Endothelial cell of umbilical vein (primary cell): ENCODE results near the gene DGKB. TPM values are rescaled to one million over a fixed set of nuclear protein-coding genes. Genes with fewer than 3 reads are reported as not detected.

Experiments used
- BruUV-seq: library from RNA; stranded (reverse); fragments of 400-500 nt; replicated peaks from 2 replicates; lab custom pipeline; 2021; lab: Mats Ljungman, UMichigan
- CTCF ChIA-PET: fragments of 300-600, 350-600 bp; sonication (Branson Sonifier 250); formaldehyde crosslinking; loops from one replicate; lab custom pipeline; 2021; ENCODE audit warnings: antibody characterized with exemption, inconsistent platforms; lab: Charles Lee
- POLR2A ChIA-PET: fragments of 300-600, 350-600 bp; sonication (Branson Sonifier 250); formaldehyde crosslinking; loops from one replicate; lab custom pipeline; 2021; ENCODE audit warnings: antibody characterized with exemption, inconsistent platforms; lab: Charles Lee
- DNase-seq: peaks from one replicate; pipeline ENCODE4 v3.0.0-alpha.2; 2011; ENCODE audit warnings: low read depth, low spot score
- FAIRE-seq: peaks from 2 replicates; lab custom pipeline; 2011; peaks lifted over from hg19 to GRCh38; lab: Jason Lieb, UNC
- H2AFZ ChIP-seq: 2 replicates; pipeline ENCODE4 v1.6.0; 2012; ENCODE audit warnings: low read depth, low read length, control low read depth, inconsistent platforms
- H3K27ac ChIP-seq: 2 replicates; pipeline ENCODE4 v1.5.1; 2011; ENCODE audit warnings: low read depth, mild to moderate bottlenecking, control low read depth, low read length, moderate library complexity; ENCODE audit not compliant: insufficient read depth
- H3K27me3 ChIP-seq, 2 experiments: 2 replicates each; pipeline versions ENCODE4 v1.6.0 to v1.6.1; 2011; ENCODE audit warnings: low read length in 2 of 2, mixed read lengths in 1 of 2; ENCODE audit not compliant: control insufficient read depth in 2 of 2, insufficient read depth in 2 of 2
- H3K36me3 ChIP-seq, 2 experiments: 2 replicates in 1 of 2; 3 replicates in 1 of 2; pipeline ENCODE4 v1.5.1; 2011; ENCODE audit warnings: low read length in 2 of 2, mild to moderate bottlenecking in 1 of 2, moderate library complexity in 1 of 2; ENCODE audit not compliant: control insufficient read depth in 2 of 2, insufficient read depth in 2 of 2; ENCODE audit errors: extremely low read depth in 1 of 2
- H3K4me1 ChIP-seq: 3 replicates; pipeline ENCODE4 v1.5.1; 2011; ENCODE audit warnings: mild to moderate bottlenecking, low read length; ENCODE audit not compliant: control insufficient read depth, insufficient read depth; ENCODE audit errors: extremely low read depth
- H3K4me2 ChIP-seq: 2 replicates; pipeline ENCODE4 v1.6.1; 2011; ENCODE audit warnings: low read length, control low read depth, mixed read lengths; ENCODE audit not compliant: insufficient read depth
- H3K4me3 ChIP-seq, 3 experiments: fragments of 200-600 bp in 1 of 3; sonication (generic), shearing (Covaris generic) in 1 of 3; replicated peaks in 1 of 3; 2 replicates each; pipeline ENCODE4 v1.5.1; 2011 to 2016; ENCODE audit warnings: control low read depth in 3 of 3, low read length in 3 of 3, mild to moderate bottlenecking in 2 of 3, inconsistent platforms in 1 of 3, low read depth in 1 of 3, moderate library complexity in 1 of 3; ENCODE audit not compliant: insufficient read depth in 1 of 3
- H3K79me2 ChIP-seq: 2 replicates; pipeline ENCODE4 v1.6.0; 2012; ENCODE audit warnings: low read length, inconsistent platforms; ENCODE audit not compliant: control insufficient read depth, insufficient read depth
- H3K9ac ChIP-seq: replicated peaks from 2 replicates; pipeline ENCODE3; 2011; ENCODE audit warnings: low read length, control low read depth; ENCODE audit not compliant: insufficient read depth; ENCODE audit errors: extremely low read depth
- H3K9me1 ChIP-seq: replicated peaks from 3 replicates; pipeline ENCODE4 v1.6.0; 2011; ENCODE audit warnings: mild to moderate bottlenecking, low read length; ENCODE audit not compliant: control insufficient read depth, insufficient read depth; ENCODE audit errors: extremely low read depth
- H3K9me3 ChIP-seq: replicated peaks from 2 replicates; pipeline ENCODE4 v1.5.1; 2012; ENCODE audit warnings: low read length, inconsistent platforms; ENCODE audit not compliant: control insufficient read depth, insufficient read depth
- H4K20me1 ChIP-seq: replicated peaks from 2 replicates; pipeline ENCODE3; 2011; ENCODE audit warnings: mild to moderate bottlenecking, low read length; ENCODE audit not compliant: control insufficient read depth, insufficient read depth; ENCODE audit errors: extremely low read depth
- FOS ChIP-seq: IDR thresholded peaks from 2 replicates; pipeline ENCODE4 v1.6.1; 2011; ENCODE audit warnings: mild to moderate bottlenecking, low read length, moderate library complexity, borderline replicate concordance; ENCODE audit not compliant: insufficient read depth
- GATA2 ChIP-seq: IDR thresholded peaks from 2 replicates; pipeline ENCODE4 v1.7.0; 2011; ENCODE audit warnings: low read depth, mild to moderate bottlenecking, moderate library complexity, mixed read lengths, low read length; ENCODE audit not compliant: insufficient read length, insufficient read depth
- POLR2A ChIP-seq: IDR thresholded peaks from 2 replicates; pipeline ENCODE4 v1.6.1; 2012; ENCODE audit warnings: low read depth, mild to moderate bottlenecking, control low read depth, low read length
- POLR2AphosphoS5 ChIP-seq: IDR thresholded peaks from 2 replicates; pipeline ENCODE4 v1.6.1; 2012; ENCODE audit warnings: low read depth, mild to moderate bottlenecking, control low read depth, low read length, moderate library complexity; ENCODE audit not compliant: insufficient read depth
- dilution Hi-C: fragments of 300-500 bp; cut with MboI; formaldehyde crosslinking; loops from one replicate; pipeline ENCODE4 v1.15.0; 2019; ENCODE audit warnings: low sequenced_read_pairs; ENCODE audit not compliant: extremely low pct_ligation_motif_present
- intact Hi-C: fragments of 100-400 bp; cut with micrococcal nuclease; formaldehyde crosslinking; loops from one replicate; pipeline ENCODE4 v1.10.0; 2022
- polyA plus RNA-seq, 4 experiments: library from polyadenylated mRNA; depleted of rRNA in 3 of 4; stranded (reverse) in 3 of 4; unstranded in 1 of 4; fragments of >200 nt; gene quantifications; 2 replicates each; pipeline versions ENCODE4 v1.2.1 to v1.2.3, GENCODE V29; 2011 to 2012; ENCODE audit warnings: missing spikeins in 1 of 4
- total RNA-seq: library from RNA; stranded (reverse); gene quantifications from 2 replicates; pipeline ENCODE4 v1.2.3, GENCODE V29; 2021
- TF ChIP-seq, protein P1 (sequence below): IDR thresholded peaks from 2 replicates; pipeline ENCODE4 v1.6.1; 2011; ENCODE audit not compliant: insufficient read depth, insufficient read length
- TF ChIP-seq, protein P2 (sequence below), 2 donors: IDR thresholded peaks; 1 replicate in 1 of 2; 2 replicates in 1 of 2; pipeline ENCODE4 v1.5.1; 2011; ENCODE audit warnings: low read length in 2 of 2, mild to moderate bottlenecking in 2 of 2, moderate library complexity in 2 of 2, control low read depth in 1 of 2, inconsistent platforms in 1 of 2, low read depth in 1 of 2; ENCODE audit not compliant: insufficient read depth in 1 of 2; ENCODE audit errors: extremely low read depth in 1 of 2

The DGKB gene
- total and polyA plus RNA-seq, 2 donors (not counting 3 experiments of a cell fraction or from before 2014, with no cell fraction given) = not detected

DNA sequence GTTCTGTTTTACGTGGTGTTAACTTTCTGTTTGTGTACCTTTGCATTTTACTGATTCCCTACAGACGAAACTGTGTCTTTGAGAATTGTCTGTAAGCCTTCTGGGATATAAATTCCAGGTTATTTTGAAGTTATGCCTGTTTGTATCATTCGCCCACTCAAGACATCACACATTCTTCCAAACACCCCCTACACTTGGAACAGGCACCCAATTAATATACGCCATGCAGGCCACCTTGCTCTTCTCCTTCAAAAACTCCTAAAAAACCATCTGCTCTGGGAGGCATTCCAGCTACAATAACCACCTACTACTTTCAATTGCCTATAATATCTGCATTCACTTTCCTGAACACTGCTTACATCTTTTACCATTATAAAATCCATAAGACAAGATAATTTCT, 453.3 kb downstream of the DGKB start:
- ChIA-PET CTCF (no interaction called here), POLR2A (no interaction called here)
- H3K79me2 ChIP-seq = no peaks in the 10 kb centered on the region
- intact Hi-C loops = no loop called here
- H3K27me3 ChIP-seq = no peaks in the 10 kb centered on the region
- H2AFZ ChIP-seq = no peak overlapping the region
- H3K9ac ChIP-seq = no peak overlapping the region
- TF ChIP-seq GATA2 = no peak
- no peak for TF ChIP-seq POLR2A
- TF ChIP-seq, protein P1, sequence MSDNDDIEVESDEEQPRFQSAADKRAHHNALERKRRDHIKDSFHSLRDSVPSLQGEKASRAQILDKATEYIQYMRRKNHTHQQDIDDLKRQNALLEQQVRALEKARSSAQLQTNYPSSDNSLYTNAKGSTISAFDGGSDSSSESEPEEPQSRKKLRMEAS = no peak
- TF ChIP-seq, protein P2, sequence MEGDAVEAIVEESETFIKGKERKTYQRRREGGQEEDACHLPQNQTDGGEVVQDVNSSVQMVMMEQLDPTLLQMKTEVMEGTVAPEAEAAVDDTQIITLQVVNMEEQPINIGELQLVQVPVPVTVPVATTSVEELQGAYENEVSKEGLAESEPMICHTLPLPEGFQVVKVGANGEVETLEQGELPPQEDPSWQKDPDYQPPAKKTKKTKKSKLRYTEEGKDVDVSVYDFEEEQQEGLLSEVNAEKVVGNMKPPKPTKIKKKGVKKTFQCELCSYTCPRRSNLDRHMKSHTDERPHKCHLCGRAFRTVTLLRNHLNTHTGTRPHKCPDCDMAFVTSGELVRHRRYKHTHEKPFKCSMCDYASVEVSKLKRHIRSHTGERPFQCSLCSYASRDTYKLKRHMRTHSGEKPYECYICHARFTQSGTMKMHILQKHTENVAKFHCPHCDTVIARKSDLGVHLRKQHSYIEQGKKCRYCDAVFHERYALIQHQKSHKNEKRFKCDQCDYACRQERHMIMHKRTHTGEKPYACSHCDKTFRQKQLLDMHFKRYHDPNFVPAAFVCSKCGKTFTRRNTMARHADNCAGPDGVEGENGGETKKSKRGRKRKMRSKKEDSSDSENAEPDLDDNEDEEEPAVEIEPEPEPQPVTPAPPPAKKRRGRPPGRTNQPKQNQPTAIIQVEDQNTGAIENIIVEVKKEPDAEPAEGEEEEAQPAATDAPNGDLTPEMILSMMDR (IDR thresholded peaks at IDR 0.05; ENCODE audit: extremely low read depth in 1 of 2, insufficient read depth in 1 of 2, low read depth in 1 of 2, low read length in 2 of 2) = no peak
- no peak for TF ChIP-seq FOS
- no peaks in the 10 kb centered on the region for H4K20me1 ChIP-seq
- dilution Hi-C loops = no loop called here
- FAIRE-seq (no peak), DNase-seq (no peak)
- no peak overlapping the region for H3K4me3 ChIP-seq
- no peak overlapping the region for H3K27ac ChIP-seq
- no peaks in the 10 kb centered on the region for H3K4me1 ChIP-seq
- no peaks in the 10 kb centered on the region for H3K36me3 ChIP-seq
- H3K9me1 ChIP-seq = peaks cover 2% of the 10 kb centered on the region
- H3K4me2 ChIP-seq = no peak overlapping the region
- no TSS peak for BruUV-seq
- no peaks in the 10 kb centered on the region for H3K9me3 ChIP-seq

DNA sequence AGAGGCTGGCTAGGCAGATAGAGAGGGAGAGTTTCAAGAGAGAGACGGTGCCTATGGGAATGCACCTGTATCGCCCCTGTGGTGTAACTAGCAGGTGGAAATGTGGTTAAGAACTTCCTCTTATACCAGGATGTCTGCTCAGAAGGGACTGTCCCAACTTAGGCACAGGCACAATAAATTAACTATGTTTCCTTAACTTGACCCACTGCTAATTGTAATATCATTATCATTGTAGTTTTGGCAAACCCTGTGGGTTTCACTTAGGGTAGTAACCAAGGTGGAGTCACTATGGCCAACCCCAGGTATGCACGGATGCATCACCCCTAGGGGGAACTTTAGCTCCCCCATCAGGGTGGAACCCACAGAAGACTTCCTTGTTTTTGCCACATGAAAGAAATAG, 455.7 kb downstream of the DGKB start:
- H3K36me3 ChIP-seq = no peaks in the 10 kb centered on the region
- no peaks in the 10 kb centered on the region for H3K4me1 ChIP-seq
- FAIRE-seq (no peak), DNase-seq (no peak)
- dilution Hi-C loops (no loop called here), intact Hi-C loops (no loop called here)
- no peak overlapping the region for H3K4me3 ChIP-seq
- H4K20me1 ChIP-seq = no peaks in the 10 kb centered on the region
- no peak overlapping the region for H2AFZ ChIP-seq
- no peaks in the 10 kb centered on the region for H3K27me3 ChIP-seq
- no peak overlapping the region for H3K27ac ChIP-seq
- no peak for TF ChIP-seq POLR2AphosphoS5
- no peak for TF ChIP-seq POLR2A
- H3K9ac ChIP-seq = no peak overlapping the region
- ChIA-PET POLR2A (no interaction called here), CTCF (interaction anchor here (1.0 kb wide), 1 partner anchor 9 kb away, joined by 3 read pairs; no protein-coding TSS in a partner anchor)
- no peaks in the 10 kb centered on the region for H3K9me3 ChIP-seq
- no TSS peak for BruUV-seq
- no peaks in the 10 kb centered on the region for H3K9me1 ChIP-seq
- no peak overlapping the region for H3K4me2 ChIP-seq
- no peaks in the 10 kb centered on the region for H3K79me2 ChIP-seq
